Fibroblast of lung (primary cell): ENCODE measurements around the gene SORBS1. TPM values are rescaled to one million over a fixed set of nuclear protein-coding genes. Genes with fewer than 3 reads are reported as not detected.

ENCODE experiments used
- DNase-seq, 2 donors: peaks; one replicate each; pipeline versions ENCODE4 v3.0.0 to v3.0.0-alpha.2; 2010; ENCODE audit warnings: low read depth in 2 of 2
- H2AFZ ChIP-seq: 2 replicates; pipeline ENCODE4 v1.5.1; 2012; ENCODE audit warnings: low read length, control low read depth, inconsistent platforms
- H3K27ac ChIP-seq: 2 replicates; pipeline ENCODE4 v1.5.1; 2011; ENCODE audit warnings: low read length, control low read depth; ENCODE audit not compliant: insufficient read depth
- H3K27me3 ChIP-seq: 2 replicates; pipeline ENCODE4 v1.5.1; 2011; ENCODE audit warnings: mild to moderate bottlenecking, low read length; ENCODE audit not compliant: control insufficient read depth, insufficient read depth
- H3K36me3 ChIP-seq: 2 replicates; pipeline ENCODE4 v1.5.1; 2011; ENCODE audit warnings: low read length; ENCODE audit not compliant: control insufficient read depth, insufficient read depth
- H3K4me1 ChIP-seq: 2 replicates; pipeline ENCODE4 v1.5.1; 2011; ENCODE audit warnings: low read length; ENCODE audit not compliant: control insufficient read depth, insufficient read depth; ENCODE audit errors: extremely low read depth
- H3K4me2 ChIP-seq: 2 replicates; pipeline ENCODE4 v1.5.1; 2011; ENCODE audit warnings: low read length, control low read depth; ENCODE audit not compliant: insufficient read depth; ENCODE audit errors: extremely low read depth
- H3K4me3 ChIP-seq, 4 experiments: fragments of 200-600 bp in 1 of 4; sonication (generic) in 1 of 4; replicated peaks in 1 of 4; 2 replicates each; pipeline ENCODE4 v1.5.1; 2011 to 2016; ENCODE audit warnings: low read length in 4 of 4, low read depth in 3 of 4, mild to moderate bottlenecking in 3 of 4, control low read depth in 2 of 4, inconsistent platforms in 1 of 4, mixed read lengths in 1 of 4; ENCODE audit not compliant: insufficient read depth in 1 of 4; ENCODE audit errors: control extremely low read depth in 1 of 4
- H3K79me2 ChIP-seq: 2 replicates; pipeline ENCODE4 v1.5.1; 2012; ENCODE audit warnings: mild to moderate bottlenecking, low read length, inconsistent platforms; ENCODE audit not compliant: control insufficient read depth, insufficient read depth
- H3K9ac ChIP-seq: 2 replicates; pipeline ENCODE4 v1.5.1; 2011; ENCODE audit warnings: mild to moderate bottlenecking, low read length, control low read depth; ENCODE audit not compliant: insufficient read depth
- H3K9me3 ChIP-seq: 2 replicates; pipeline ENCODE4 v1.5.1; 2012; ENCODE audit warnings: low read depth, low read length; ENCODE audit not compliant: control insufficient read depth, insufficient read depth
- H4K20me1 ChIP-seq: 2 replicates; pipeline ENCODE4 v1.5.1; 2011; ENCODE audit warnings: low read length; ENCODE audit not compliant: control insufficient read depth, insufficient read depth; ENCODE audit errors: extremely low read depth
- CTCF ChIP-seq, 2 donors: IDR thresholded peaks in 1 of 2; conservative IDR thresholded peaks in 1 of 2; 1 replicate in 1 of 2; 2 replicates in 1 of 2; pipeline ENCODE4 v1.5.1; 2011 to 2012; ENCODE audit warnings: low read length in 2 of 2, control low read depth in 1 of 2, inconsistent platforms in 1 of 2, low read depth in 1 of 2, mild to moderate bottlenecking in 1 of 2
- EZH2 ChIP-seq: IDR thresholded peaks from 2 replicates; pipeline ENCODE4 v1.5.1; 2012; ENCODE audit warnings: low read length, control low read depth, mild to moderate bottlenecking; ENCODE audit errors: missing control alignments
- polyA plus RNA-seq, 2 donors: library from polyadenylated mRNA; depleted of rRNA in 1 of 2; stranded (reverse) in 1 of 2; unstranded in 1 of 2; fragments of >200 nt; gene quantifications; 2 replicates each; pipeline ENCODE4 v1.2.1, GENCODE V29; 2011 to 2012; ENCODE audit warnings: missing spikeins in 1 of 2
- total RNA-seq: library from RNA; depleted of rRNA; stranded (reverse); fragments of >200 nt; gene quantifications from 2 replicates; pipeline ENCODE4 v1.2.1, GENCODE V29; 2014

The SORBS1 gene
- total and polyA plus RNA-seq, 2 donors (not counting 1 experiment from before 2014, with no cell fraction given) = 0.33 to 0.50 TPM

- H2AFZ ChIP-seq = no peak overlapping the region
- H3K4me3 ChIP-seq = no peak overlapping the region
- H3K9ac ChIP-seq = no peak overlapping the region
- H3K36me3 ChIP-seq = no peaks in the 10 kb centered on the region
- no peaks in the 10 kb centered on the region for H3K79me2 ChIP-seq
- peaks cover 6% of the 10 kb centered on the region for H3K4me1 ChIP-seq
- no peak overlapping the region for H3K27ac ChIP-seq
- H4K20me1 ChIP-seq = no peaks in the 10 kb centered on the region
- DNase-seq = no peak
- TF ChIP-seq EZH2 (no peak), CTCF (conservative IDR thresholded peaks at IDR 0.05 in 1 of 2, IDR thresholded peaks at IDR 0.05 in 1 of 2; ENCODE audit: low read depth in 1 of 2, low read length in 2 of 2) (no peak)
- H3K27me3 ChIP-seq = no peaks in the 10 kb centered on the region
- no peak overlapping the region for H3K4me2 ChIP-seq
- no peaks in the 10 kb centered on the region for H3K9me3 ChIP-seq
Observed at GRCh38 chr10:95329296-95329695, 231.9 kb downstream of the SORBS1 start.

DNA sequence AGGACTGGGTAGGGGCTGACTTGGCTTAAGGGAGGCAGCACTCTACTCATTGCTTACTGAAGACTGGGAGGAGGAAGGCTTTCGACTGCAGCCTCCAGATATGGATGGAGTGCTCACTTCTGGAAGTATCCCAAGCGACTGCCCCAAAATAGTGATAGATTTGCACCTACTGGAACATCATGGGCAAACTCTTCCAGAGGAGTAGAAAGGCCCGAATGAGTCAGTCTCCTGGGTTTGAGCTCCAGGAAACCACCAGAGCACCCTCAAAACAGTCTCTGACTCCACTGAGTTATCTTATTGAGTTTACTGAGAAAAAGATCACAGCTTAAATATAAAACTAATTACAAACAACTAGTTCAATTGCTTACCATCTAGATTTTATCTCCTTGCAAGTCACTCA lies 233.2 kb downstream of the SORBS1 start:
- Histone ChIP-seq H3K4me2 (no peak overlapping the region), H4K20me1 (no peaks in the 10 kb centered on the region), H2AFZ (no peak overlapping the region), H3K36me3 (no peaks in the 10 kb centered on the region), H3K9ac (no peak overlapping the region), H3K9me3 (no peaks in the 10 kb centered on the region), H3K4me1 (peaks cover 4% of the 10 kb centered on the region), H3K27ac (no peak overlapping the region), H3K4me3 (no peak overlapping the region), H3K27me3 (no peaks in the 10 kb centered on the region), H3K79me2 (no peaks in the 10 kb centered on the region)
- DNase-seq = no peak
- no peak for TF ChIP-seq EZH2
- no peak for TF ChIP-seq CTCF (conservative IDR thresholded peaks at IDR 0.05 in 1 of 2, IDR thresholded peaks at IDR 0.05 in 1 of 2; ENCODE audit: low read depth in 1 of 2, low read length in 2 of 2)

DNA sequence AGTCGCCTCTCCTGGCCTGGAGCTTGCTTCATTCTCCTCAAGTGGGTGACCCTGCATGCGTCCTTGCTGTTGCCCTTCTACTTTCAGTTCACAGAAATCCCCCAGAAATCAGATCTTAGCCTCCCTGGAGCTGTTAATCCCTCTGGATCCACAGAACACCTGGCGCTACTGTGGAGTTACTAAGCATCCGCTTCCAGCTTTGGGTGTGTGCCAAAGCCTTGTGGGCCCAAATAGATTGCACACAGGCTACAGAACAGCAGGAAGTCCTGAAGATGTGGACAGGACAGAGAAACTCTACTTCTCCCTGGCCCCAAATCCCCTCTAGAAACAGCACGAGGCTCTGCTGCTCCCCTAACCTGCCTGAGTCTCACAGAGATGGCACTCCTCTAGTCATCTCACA lies 233.8 kb downstream of the SORBS1 start:
- H3K27ac ChIP-seq = no peak overlapping the region
- TF ChIP-seq CTCF (conservative IDR thresholded peaks at IDR 0.05 in 1 of 2, IDR thresholded peaks at IDR 0.05 in 1 of 2; ENCODE audit: low read depth in 1 of 2, low read length in 2 of 2) (no peak), EZH2 (no peak)
- H3K36me3 ChIP-seq = no peaks in the 10 kb centered on the region
- no peak overlapping the region for H3K9ac ChIP-seq
- peak; percentile 12 to 55 for DNase-seq
- H3K9me3 ChIP-seq = no peaks in the 10 kb centered on the region
- no peaks in the 10 kb centered on the region for H4K20me1 ChIP-seq
- no peaks in the 10 kb centered on the region for H3K27me3 ChIP-seq
- H3K4me2 ChIP-seq = no peak overlapping the region
- H3K79me2 ChIP-seq = no peaks in the 10 kb centered on the region
- H2AFZ ChIP-seq = no peak overlapping the region
- H3K4me1 ChIP-seq = peaks cover 4% of the 10 kb centered on the region
- no peak overlapping the region for H3K4me3 ChIP-seq
